ENCODE measurements around the gene DEGS2. TPM values are rescaled to one million over a fixed set of nuclear protein-coding genes. Genes with fewer than 3 reads are reported as not detected.

The DEGS2 gene
- total RNA-seq, 1 donor from 2014 or later: not detected

DNA sequence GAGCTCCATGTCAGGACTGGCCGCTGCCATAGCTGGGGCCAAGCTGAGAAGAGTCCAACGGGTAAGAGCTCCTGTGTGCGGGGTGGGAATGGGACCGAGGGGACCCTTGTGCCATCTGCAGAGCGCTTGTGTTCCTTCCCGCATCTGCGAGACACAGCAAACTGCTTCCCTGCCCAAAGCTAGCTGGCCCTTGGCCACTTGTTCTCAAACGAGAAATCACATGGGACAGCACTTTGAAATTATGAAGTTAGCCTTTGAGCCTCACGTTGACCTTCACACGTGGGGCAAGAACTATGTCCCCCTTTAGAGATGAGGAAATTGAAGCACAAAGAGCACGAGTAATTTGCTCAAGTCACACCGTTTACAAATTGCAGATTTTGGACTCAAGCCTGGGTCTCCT lies 30.8 kb downstream of the DEGS2 start:
- peaks cover 8% of the 10 kb centered on the region for H3K36me3 Mint-ChIP-seq (ENCODE audit: low read depth)
- no peak for DNase-seq (ENCODE audit: low read depth, low spot score)
- H3K9me3 Mint-ChIP-seq: no peaks in the 10 kb centered on the region
- H3K27ac Mint-ChIP-seq (ENCODE audit: unreplicated experiment): no peak overlapping the region
- H3K4me3 Mint-ChIP-seq: no peak overlapping the region
- TF ChIP-seq, protein P1, sequence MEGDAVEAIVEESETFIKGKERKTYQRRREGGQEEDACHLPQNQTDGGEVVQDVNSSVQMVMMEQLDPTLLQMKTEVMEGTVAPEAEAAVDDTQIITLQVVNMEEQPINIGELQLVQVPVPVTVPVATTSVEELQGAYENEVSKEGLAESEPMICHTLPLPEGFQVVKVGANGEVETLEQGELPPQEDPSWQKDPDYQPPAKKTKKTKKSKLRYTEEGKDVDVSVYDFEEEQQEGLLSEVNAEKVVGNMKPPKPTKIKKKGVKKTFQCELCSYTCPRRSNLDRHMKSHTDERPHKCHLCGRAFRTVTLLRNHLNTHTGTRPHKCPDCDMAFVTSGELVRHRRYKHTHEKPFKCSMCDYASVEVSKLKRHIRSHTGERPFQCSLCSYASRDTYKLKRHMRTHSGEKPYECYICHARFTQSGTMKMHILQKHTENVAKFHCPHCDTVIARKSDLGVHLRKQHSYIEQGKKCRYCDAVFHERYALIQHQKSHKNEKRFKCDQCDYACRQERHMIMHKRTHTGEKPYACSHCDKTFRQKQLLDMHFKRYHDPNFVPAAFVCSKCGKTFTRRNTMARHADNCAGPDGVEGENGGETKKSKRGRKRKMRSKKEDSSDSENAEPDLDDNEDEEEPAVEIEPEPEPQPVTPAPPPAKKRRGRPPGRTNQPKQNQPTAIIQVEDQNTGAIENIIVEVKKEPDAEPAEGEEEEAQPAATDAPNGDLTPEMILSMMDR (conservative IDR thresholded peaks at IDR 0.05): no peak
- H3K4me1 Mint-ChIP-seq: no peaks in the 10 kb centered on the region
- no peaks in the 10 kb centered on the region for H3K27me3 Mint-ChIP-seq (ENCODE audit: low read depth)

GRCh38 chr14:100127853-100128455 lies 31.5 kb downstream of the DEGS2 start:
- H3K27ac Mint-ChIP-seq (ENCODE audit: unreplicated experiment): no peak overlapping the region
- TF ChIP-seq, protein P1 (conservative IDR thresholded peaks at IDR 0.05): no peak
- no peak overlapping the region for H3K4me3 Mint-ChIP-seq
- H3K27me3 Mint-ChIP-seq (ENCODE audit: low read depth): no peaks in the 10 kb centered on the region
- no peak for DNase-seq (ENCODE audit: low read depth, low spot score)
- H3K36me3 Mint-ChIP-seq (ENCODE audit: low read depth): peaks cover 11% of the 10 kb centered on the region
- no peaks in the 10 kb centered on the region for H3K9me3 Mint-ChIP-seq
- H3K4me1 Mint-ChIP-seq: no peaks in the 10 kb centered on the region

GRCh38 chr14:100126401-100126800 lies 33.0 kb downstream of the DEGS2 start:
- H3K27ac Mint-ChIP-seq (ENCODE audit: unreplicated experiment): no peak overlapping the region
- no peaks in the 10 kb centered on the region for H3K4me1 Mint-ChIP-seq
- no peak overlapping the region for H3K4me3 Mint-ChIP-seq
- no peaks in the 10 kb centered on the region for H3K27me3 Mint-ChIP-seq (ENCODE audit: low read depth)
- TF ChIP-seq, protein P1 (conservative IDR thresholded peaks at IDR 0.05): no peak
- H3K9me3 Mint-ChIP-seq: no peaks in the 10 kb centered on the region
- DNase-seq (ENCODE audit: low read depth, low spot score): no peak
- H3K36me3 Mint-ChIP-seq (ENCODE audit: low read depth): peaks cover 11% of the 10 kb centered on the region

DNA sequence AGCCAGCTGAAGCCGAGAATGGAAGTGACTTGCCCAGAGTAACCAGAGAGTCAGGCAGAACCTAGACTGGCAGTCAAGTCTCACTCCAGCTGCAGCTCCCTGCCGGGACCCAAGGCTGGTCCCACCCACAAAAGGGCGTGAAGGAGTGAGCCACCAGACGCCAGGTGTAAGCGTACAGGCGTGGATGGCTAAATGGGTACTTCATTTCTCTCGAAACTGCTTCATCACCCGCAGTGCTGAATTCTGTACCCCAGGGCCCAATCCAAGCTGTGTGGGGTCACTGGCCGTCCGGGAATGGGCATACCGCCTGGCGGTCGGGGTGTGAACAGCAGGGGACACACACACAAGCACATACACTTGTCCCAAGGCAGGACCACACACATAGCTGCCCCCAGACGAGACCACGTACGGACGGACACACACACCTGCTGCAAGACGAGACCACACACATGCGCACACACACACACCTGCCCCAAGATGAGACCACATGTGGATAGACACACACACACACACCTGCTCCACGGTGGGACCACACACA lies 34.8 kb downstream of the DEGS2 start:
- no peak for DNase-seq (ENCODE audit: low read depth, low spot score)
- Mint-ChIP-seq H3K4me3 (no peak overlapping the region), H3K4me1 (no peaks in the 10 kb centered on the region), H3K36me3 (ENCODE audit: low read depth) (peaks cover 7% of the 10 kb centered on the region), H3K27ac (ENCODE audit: unreplicated experiment) (no peak overlapping the region), H3K9me3 (no peaks in the 10 kb centered on the region), H3K27me3 (ENCODE audit: low read depth) (no peaks in the 10 kb centered on the region)
- TF ChIP-seq, protein P1 (conservative IDR thresholded peaks at IDR 0.05): no peak

- peaks cover 7% of the 10 kb centered on the region for H3K36me3 Mint-ChIP-seq (ENCODE audit: low read depth)
- H3K9me3 Mint-ChIP-seq: no peaks in the 10 kb centered on the region
- TF ChIP-seq, protein P1 (conservative IDR thresholded peaks at IDR 0.05): no peak
- no peak for DNase-seq (ENCODE audit: low read depth, low spot score)
- no peaks in the 10 kb centered on the region for H3K4me1 Mint-ChIP-seq
- no peak overlapping the region for H3K27ac Mint-ChIP-seq (ENCODE audit: unreplicated experiment)
- H3K27me3 Mint-ChIP-seq (ENCODE audit: low read depth): no peaks in the 10 kb centered on the region
- no peak overlapping the region for H3K4me3 Mint-ChIP-seq
Observed at GRCh38 chr14:100123618-100124017, 35.8 kb downstream of the DEGS2 start.
